Activated gamma-delta T cell (primary cell): Measurements from ENCODE around the gene ANAPC16.
A peak's percentile ranks its signal among the peaks of the same experiment; 100 is the strongest.
"Not testable (repeated sequence)": the region's sequence is repeated elsewhere in the genome, so short reads cannot be mapped to it uniquely, and the experiment has no call there.

ENCODE experiments used
- DNase-seq: peaks from one replicate; lab custom pipeline; 2025; lab: John Stamatoyannopoulos, UW

Gene ANAPC16

DNA sequence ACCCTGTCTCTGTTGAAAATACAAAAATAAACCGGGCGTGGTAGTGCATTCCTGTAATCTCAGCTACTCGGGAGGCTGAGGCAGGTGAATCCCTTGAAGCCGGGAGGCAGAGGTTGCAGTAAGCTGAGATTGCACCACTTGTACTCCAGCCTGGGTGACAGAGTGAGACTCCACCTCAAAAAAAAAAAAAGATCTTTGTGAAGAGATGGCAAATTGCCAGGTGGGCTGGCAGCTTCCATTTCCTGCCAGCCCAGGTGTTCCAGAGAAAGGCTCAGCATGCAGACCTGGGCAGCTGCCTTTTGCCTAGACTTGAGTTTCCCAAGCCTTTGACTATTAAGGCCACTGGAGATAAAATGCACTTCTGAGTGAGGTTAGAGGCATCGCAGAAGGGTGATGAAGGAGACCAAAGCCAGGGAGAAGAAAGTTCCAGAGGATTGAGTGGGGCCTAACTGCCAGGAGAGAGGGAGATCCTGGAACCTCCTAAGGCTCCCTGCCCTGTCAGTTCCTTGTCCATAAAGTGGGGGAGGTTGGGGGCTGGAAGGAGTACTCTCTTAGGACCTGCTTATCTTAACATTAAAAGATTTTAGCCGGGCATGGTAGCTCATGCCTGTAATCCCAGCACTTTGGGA, 47.9 kb downstream of the ANAPC16 start:
- no peak for DNase-seq

DNA sequence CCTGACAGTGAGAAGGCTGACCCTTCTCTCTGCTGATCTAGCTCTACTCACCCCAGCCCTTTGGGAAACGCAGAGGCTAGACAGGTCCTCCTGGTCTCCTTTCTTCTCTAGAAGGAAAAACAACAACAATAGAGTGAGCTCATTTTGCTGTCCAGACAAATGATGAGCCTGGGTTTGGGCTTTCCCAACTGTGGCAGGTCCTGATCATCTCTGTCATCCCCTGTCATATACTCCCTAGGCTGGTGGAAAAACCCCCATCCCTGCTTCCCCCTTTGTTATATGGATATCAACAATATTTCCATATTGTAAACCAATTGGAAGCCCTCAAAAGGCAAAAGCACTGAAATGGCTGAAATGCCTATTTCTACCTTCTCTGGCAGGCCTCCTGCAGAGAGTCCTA, 48.7 kb downstream of the ANAPC16 start:
- no peak for DNase-seq

DNA sequence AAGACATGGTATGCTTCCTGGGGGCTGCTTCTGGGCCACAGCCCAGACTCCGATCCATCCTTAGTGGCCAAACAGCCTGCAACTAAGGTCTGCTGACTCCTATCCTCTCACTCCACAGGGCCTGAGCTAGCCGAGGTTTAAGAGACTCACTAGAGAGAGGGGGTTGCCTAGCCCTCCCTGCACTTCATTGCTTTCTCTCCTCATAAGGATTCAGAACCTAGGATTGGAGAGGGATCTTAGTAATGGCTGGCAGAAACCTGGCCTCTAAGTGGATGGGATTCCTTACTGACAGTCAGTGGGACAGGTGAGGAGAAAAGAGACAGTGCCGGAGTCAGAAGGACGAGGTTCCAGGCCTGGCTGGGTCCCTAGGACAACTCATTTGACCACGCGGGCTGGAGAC, 49.7 kb downstream of the ANAPC16 start:
- no peak for DNase-seq

DNA sequence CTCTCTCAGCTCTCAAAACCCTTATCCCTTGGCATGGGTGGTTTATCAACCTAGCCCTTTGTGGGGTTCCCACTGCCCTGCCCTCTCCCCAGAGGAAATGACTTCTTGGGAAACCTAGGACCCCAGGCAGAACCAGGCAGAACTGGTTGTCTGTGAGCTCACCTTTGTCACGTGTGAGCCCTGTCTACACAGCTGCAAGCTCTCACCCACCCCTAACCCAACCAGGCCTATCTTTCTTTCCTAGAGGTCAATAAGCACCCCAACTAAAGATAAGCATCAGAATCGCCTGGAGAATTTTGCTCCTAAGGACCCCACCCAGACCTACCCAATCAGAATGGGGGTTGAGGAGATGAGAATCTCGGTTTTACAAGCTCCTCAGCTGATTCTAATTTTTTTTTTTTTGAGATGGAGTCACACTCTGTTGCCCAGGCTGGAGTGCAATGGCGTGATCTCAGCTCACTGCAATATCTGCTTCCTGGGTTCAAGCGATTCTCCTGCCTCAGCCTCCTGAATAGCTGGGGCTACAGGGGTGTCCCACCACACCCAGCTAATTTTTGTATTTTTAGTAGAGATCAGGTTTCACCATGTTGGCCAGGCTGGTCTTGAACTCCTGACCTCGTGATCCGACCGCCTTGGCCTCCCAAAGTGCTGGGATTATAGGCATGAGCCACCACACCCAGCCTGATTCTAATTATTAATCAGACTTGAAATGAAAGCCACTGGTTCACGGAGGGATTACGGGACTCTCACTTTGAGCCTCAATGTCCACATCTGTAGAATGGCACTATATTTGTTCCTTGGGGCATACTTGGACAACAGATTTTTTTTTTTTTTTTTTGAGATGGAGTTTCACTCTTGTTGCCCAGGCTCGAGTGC, 50.4 kb downstream of the ANAPC16 start:
- DNase-seq = no peak

DNA sequence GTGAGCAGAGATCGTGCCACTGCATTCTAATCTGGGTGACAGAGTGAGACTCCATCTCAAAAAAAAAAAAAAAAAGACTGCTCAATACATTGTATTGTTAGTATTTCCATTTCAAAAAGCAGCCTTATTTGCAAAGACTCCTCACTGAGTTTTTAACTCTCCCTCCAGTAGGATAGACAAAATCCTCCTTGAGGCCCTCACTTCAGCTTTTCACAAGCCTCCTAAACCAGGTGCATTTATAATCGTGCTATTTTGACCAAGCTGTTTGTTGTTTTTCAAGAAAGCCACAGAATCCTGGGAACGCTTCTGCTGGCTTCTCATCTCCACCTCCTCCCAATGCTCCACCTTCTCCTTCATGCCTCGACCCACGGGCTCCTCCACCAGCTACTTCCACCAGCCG, 51.6 kb downstream of the ANAPC16 start:
- no peak for DNase-seq

DNA sequence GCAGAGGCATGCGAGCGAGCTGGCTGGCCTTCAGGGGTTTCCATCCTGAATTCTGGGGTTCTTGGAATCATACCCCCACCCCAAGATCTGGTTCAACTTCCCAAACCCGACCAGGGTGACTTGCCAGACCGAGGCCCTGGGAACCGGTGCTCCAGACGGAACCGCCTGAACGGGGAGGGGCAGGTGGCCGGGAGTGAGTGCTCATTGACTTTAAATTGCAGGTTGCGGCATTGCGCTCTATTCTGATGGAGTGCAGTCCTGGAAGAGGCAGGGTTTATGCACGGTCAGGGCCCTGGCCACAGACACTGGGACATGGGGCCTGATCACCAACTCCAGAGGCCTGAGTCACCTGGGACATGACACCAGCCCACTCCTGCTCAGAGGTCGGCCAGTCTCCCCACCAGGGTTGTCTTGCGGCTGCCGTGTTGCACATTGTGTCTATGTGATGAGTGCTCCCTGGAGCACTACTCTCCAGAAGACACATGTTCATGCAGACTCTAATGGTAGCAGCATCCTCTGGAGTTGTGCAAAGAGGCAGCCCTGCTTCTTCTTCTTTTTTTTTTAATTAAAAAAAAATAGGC, 52.1 kb downstream of the ANAPC16 start:
- DNase-seq = no peak

DNA sequence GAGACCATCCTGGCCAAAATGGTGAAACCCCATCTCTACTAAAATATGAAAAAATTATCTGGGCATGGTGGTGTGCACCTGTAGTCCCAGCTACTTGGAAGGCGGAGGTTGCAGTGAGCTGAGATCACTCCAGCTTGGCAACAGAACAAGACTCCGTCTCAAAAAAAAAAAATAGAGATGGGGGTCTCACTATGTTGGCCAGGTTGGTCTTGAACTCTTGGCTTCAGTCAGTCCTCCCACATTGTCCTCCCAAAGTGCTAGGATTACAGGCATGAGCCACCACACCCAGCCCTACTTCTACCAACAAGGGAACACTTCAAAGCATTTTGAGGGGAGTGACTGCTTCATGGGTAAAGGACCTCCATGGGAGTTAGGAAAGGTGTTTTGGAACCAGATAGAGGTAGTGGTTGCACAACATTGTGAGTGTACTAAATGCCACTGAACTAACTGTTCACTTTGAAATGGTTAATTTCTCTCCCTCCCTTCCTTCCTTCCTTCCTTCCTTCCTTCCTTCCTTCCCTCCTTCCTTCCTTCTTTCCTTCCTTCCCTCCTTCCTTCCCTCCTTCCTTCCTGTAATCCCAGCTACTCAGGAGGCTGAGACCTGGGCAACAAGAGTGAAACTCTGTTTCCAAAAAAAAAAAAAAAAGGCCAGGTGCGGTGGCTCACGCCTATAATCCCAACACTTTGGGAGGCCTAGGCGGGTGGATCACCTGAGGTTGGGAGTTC, 52.8 kb downstream of the ANAPC16 start:
- not testable (repeated sequence) for DNase-seq

DNA sequence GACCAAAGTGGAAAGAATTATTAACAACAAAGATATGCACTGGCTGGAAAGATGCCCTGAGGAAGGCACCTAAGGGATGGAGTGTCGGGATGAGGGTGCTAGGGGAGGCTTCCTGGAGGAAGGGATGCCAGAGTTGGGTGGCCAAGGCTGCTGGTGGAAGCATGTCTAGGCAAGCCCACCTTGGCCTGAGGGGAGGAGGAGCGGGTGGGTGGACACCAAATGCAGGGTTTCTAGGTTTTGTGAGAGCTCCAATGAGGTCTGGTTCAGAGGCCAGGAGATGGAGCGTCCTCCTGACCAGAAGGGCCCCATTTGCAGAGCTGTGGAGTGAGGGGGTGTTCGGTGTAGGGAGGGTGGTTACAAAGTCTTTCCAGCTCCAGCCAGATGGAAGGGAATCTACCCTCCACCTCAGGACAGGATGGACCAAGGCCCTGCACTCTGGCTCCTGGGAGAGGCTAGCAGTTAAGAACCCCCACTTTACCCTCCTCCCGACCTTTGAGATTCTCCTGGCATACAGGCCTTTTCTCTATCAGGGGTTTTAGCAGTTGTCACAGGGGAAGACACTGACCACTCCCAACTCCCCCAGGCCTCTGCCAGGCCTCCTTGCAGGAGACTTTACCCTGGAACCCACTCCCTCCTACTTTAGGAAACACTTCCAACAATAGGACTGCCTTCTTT, 54.9 kb downstream of the ANAPC16 start:
- DNase-seq = no peak

DNA sequence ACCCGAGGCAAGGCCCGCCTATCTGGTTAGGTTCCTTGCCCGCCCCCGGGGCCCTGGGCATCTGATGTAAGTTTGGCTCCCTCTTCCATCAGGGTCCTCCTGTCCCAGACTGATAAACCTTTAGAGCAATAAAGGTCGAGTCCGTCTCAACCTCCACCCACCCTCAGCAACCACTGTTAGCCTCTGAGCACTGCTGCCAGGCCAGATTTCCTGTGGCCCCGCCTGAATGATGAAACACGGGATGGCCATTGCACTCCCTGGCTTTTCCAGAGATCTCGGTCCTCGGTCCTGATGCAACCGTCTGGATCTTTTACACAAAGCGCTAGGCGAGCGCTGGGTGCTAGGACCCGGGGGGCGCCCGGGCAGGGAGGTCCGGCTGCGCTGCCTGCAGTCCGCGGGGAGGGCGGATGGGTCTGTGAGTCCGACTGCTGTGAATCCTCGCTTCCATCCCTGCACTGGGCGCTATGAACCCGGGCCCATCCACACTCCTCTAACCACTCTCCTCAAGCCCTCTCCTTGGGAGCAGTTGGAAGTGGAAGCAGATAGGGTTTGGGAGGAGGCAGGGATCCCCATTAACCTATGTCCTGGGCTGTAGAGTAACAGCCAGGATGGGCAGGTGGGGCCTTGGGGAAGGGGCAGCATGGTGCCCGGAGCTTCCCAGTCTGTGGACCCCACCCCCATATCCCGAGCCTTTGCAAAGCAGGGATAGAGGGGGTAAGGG, 57.0 kb downstream of the ANAPC16 start:
- peak; percentile 20 for DNase-seq

DNA sequence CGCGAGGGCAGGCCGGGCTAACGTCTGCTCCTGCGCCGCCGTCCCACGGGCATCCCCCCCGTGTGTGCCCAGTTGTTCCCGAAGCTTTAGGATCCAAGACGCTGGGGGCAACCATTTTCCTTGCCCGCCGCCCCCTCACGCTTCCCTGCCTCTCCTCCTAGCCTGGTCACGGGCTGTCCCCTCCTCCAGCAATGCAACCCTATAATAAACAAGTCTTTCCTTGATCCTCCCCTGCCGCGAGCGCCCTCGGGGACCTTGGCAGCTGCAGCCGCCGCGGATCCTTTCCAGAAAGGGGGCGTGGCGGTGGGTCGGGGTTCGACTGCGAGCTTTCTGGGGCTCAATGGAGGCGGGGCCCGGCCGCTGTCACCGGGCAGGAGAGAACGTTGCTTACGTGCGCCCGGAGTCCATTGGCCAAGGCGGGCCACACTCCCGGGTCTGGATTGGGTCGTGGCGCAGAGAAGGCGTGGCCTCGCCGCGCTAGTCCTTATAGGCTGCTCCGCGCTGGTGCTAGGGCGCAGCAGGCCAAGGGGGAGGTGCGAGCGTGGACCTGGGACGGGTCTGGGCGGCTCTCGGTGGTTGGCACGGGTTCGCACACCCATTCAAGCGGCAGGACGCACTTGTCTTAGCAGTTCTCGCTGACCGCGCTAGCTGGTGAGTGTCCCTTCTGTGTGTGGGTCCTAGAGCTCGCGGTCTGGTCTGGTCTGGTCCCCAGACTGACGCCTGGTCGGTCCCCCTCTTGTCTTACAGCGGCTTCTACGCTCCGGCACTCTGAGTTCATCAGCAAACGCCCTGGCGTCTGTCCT, 57.8 kb downstream of the ANAPC16 start, which contains the start of gene DDIT4:
TSS of gene DDIT4 (plus strand) at position 515 of the 803 bp plus-strand sequence. CDS start 293 bp downstream, outside the sequence.
- peak; percentile 95 for DNase-seq

DNA sequence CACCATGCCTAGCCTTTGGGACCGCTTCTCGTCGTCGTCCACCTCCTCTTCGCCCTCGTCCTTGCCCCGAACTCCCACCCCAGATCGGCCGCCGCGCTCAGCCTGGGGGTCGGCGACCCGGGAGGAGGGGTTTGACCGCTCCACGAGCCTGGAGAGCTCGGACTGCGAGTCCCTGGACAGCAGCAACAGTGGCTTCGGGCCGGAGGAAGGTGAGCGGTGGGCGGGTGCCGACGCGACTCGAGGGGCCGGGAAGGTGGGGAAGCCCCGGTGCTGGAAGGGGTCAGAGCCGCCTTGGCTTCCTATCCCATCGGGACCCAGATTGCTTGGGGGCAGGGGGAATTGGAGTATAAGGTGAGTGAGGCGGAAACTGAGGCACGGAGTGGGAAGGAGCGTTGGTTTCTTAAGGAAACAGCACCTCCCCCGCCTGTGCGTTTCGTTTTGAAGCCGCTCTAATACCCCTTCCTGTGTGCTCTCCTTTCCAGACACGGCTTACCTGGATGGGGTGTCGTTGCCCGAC, 58.5 kb downstream of the ANAPC16 start:
- peak; percentile 23 for DNase-seq

DNA sequence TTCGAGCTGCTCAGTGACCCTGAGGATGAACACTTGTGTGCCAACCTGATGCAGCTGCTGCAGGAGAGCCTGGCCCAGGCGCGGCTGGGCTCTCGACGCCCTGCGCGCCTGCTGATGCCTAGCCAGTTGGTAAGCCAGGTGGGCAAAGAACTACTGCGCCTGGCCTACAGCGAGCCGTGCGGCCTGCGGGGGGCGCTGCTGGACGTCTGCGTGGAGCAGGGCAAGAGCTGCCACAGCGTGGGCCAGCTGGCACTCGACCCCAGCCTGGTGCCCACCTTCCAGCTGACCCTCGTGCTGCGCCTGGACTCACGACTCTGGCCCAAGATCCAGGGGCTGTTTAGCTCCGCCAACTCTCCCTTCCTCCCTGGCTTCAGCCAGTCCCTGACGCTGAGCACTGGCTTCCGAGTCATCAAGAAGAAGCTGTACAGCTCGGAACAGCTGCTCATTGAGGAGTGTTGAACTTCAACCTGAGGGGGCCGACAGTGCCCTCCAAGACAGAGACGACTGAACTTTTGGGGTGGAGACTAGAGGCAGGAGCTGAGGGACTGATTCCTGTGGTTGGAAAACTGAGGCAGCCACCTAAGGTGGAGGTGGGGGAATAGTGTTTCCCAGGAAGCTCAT, 59.0 kb downstream of the ANAPC16 start:
- DNase-seq = peak; percentile 38

DNA sequence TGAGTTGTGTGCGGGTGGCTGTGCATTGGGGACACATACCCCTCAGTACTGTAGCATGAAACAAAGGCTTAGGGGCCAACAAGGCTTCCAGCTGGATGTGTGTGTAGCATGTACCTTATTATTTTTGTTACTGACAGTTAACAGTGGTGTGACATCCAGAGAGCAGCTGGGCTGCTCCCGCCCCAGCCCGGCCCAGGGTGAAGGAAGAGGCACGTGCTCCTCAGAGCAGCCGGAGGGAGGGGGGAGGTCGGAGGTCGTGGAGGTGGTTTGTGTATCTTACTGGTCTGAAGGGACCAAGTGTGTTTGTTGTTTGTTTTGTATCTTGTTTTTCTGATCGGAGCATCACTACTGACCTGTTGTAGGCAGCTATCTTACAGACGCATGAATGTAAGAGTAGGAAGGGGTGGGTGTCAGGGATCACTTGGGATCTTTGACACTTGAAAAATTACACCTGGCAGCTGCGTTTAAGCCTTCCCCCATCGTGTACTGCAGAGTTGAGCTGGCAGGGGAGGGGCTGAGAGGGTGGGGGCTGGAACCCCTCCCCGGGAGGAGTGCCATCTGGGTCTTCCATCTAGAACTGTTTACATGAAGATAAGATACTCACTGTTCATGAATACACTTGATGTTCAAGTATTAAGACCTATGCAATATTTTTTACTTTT, 59.7 kb downstream of the ANAPC16 start:
- DNase-seq = no peak

DNA sequence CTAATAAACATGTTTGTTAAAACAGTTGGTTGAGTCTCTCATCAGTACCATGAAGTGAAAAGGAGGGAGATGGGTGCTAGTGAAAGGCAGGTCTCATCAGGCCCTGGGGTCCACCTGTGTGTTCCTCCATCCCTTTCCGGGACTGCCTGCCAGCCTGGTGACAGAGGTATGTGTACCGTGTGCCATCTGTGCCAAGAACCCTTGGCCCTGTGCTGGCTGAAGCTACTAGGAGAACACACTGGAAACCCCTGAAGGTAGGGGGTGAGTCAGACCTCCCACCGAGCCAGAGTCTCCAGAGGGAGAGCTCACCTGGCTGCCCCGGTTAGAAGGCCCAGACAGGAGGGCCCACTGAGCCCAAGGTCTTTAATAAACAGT, 60.2 kb downstream of the ANAPC16 start:
- DNase-seq = no peak

DNA sequence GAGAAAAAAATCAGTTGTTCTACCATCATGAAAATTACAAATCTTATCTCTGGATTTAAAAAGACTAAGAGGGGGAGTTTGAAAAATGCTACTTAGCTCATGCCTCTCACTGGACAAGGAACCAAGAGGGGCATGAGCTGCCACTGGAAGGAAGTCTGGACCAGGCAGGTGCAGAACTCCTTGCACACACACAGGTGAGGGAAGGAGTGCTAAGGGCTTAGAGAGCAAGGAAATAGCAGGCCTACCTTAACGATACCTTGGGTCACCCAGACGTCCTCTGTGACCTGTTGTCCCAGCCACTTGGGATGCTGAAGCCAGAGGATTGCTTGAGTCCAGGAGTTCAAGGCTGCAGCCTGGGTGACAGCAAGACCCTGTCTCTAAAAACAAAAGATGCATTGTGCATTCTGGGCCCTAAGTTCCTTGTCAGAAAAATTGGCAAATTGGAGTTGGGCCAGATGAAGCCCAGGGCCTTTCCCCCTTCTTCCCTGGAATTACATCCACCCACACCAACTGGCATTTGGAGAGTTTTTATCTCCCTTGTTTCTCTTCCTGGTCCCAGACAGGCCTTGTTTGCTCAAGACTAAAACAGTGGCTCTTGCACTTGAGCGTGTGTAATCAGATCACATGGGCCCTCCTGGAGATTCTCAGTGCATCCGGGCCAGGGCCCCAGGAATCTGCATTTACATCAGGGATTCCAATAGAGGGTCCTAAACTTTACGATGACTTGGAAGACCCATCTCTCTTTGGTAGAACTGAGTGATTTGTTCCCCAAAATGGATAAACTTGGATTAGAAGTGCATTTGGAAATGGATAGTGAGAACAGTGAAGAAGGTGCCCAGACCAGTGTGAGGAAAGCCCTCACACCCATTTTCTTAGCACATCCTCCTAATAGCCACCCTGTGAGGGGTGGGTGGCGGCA, 60.9 kb downstream of the ANAPC16 start:
- DNase-seq = no peak

DNA sequence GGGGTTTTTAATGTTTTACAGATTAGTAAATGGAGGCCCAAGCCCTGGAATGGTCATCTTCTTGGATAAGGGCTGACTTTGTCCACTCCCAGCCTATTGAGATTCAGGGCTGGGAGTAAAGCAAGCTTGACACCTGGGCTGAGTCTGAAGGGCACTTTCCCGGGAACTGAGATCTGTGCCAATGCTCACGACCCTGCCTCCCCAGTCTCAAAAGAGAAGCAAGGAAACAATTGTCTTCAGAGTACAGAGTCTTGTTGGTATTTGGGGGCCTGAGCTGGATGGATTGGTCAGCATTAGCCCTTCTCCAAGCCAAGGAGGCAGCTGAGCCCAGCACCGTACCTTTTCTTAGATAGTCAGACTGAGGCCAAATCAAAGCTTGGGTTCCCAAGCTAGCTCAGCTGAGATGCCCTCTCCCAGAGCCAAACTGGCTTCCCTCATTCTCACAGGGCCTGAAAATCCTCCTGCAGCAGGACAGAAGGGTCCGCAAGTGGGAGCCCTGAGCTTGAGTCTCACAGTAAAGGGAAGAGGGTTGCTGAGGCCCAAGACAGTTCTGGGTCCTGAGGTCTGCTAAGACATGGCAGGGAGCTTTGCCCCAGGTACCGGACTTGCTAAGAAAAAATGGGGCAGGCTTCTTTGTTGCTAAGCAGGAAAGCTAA, 61.7 kb downstream of the ANAPC16 start:
- DNase-seq = no peak

DNA sequence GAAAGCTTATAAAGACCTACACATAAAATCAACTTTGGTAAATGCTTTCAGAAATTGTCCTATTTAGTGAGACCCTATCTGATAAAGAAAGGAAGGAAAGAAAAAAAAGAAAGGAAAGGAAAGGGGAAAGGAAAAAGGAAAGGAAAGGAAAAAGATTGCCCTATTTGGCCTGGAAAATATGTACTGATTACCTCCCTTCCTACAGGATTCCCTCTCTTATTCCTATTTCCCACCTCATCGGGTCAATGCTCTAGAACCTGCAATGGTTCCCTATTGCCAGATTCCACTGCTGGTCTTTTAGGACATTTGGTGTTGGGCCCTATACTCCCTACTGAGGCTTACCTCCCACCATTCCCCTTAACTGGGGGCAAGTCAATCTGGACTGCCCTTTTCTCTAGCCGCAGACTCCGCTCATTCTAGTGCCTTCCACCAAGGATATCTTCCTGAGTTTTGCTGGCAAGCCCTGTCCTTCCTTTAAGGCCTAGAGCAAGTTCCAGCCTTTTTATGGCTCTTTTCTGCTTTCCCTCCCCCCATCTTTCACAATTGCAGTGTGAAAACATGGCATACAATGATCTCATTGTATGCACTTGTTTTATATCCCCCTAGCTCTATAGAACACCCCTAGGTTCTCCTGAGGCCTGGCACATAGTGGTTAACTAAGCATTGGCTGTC, 62.3 kb downstream of the ANAPC16 start:
- DNase-seq = no peak
